GM12878 (cell line): ENCODE measurements around the gene ICA1. TPM values are rescaled to one million over a fixed set of nuclear protein-coding genes. Genes with fewer than 3 reads are reported as not detected.

Experiments
- ATAC-seq: fragments of 200-7000 bp; cut with Tn5 transposase; 3 replicates; pipeline ENCODE4 v1.9.1; 2020; ENCODE audit warnings: mild to moderate bottlenecking, moderate library complexity
- BruUV-seq: library from RNA; stranded (reverse); fragments of 400-500 nt; replicated peaks from 2 replicates; lab custom pipeline; 2021; lab: Mats Ljungman, UMichigan
- CTCF ChIA-PET: fragments of 300-600 bp; sonication (Branson Sonifier 250); formaldehyde crosslinking; extraction: SDS; loops from one replicate; lab custom pipeline; 2021; ENCODE audit warnings: inconsistent platforms; lab: Yijun Ruan, JAX
- POLR2A ChIA-PET: fragments of 350-600 bp; formaldehyde crosslinking; extraction: SDS; loops from one replicate; lab custom pipeline; 2021; ENCODE audit warnings: inconsistent platforms; lab: Charles Lee
- RAD21 ChIA-PET: fragments of 300-600 bp; sonication (Branson Sonifier 250); formaldehyde crosslinking; loops from one replicate; lab custom pipeline; 2023; ENCODE audit warnings: antibody characterized with exemption; ENCODE audit not compliant: unreplicated experiment; lab: Charles Lee
- SMC1A ChIA-PET: fragments of 300-600 bp; sonication (Branson Sonifier 250); formaldehyde crosslinking; loops from one replicate; lab custom pipeline; 2023; ENCODE audit not compliant: unreplicated experiment, uncharacterized antibody; lab: Charles Lee
- DNase-seq: peaks from one replicate; pipeline ENCODE4 v3.0.0-alpha.2; 2011; ENCODE audit warnings: low read depth, low spot score
- FAIRE-seq: peaks from 3 replicates; lab custom pipeline; 2011; peaks lifted over from hg19 to GRCh38; lab: Jason Lieb, UNC
- H2AFZ ChIP-seq: 2 replicates; pipeline ENCODE4 v1.6.0; 2011; ENCODE audit warnings: low read depth, low read length, control low read depth; ENCODE audit not compliant: control insufficient read depth
- H3K27ac ChIP-seq: 2 replicates; pipeline ENCODE4 v1.5.1; 2011; ENCODE audit warnings: control low read depth; ENCODE audit not compliant: control insufficient read depth, insufficient read depth
- H3K27me3 ChIP-seq, 2 experiments: replicated peaks in 1 of 2; 2 replicates each; pipeline versions ENCODE4 v1.6.0 to v1.6.1; 2011; ENCODE audit warnings: low read length in 1 of 2; ENCODE audit not compliant: control insufficient read depth in 2 of 2, insufficient read depth in 2 of 2
- H3K36me3 ChIP-seq, 2 experiments: 2 replicates each; pipeline ENCODE4 v1.5.1; 2011; ENCODE audit warnings: low read length in 1 of 2; ENCODE audit not compliant: control insufficient read depth in 2 of 2, insufficient read depth in 2 of 2
- H3K4me1 ChIP-seq: 2 replicates; pipeline ENCODE4 v1.6.1; 2011; ENCODE audit warnings: mild to moderate bottlenecking, low read length, moderate library complexity, mixed read lengths; ENCODE audit not compliant: control insufficient read depth, insufficient read depth
- H3K4me2 ChIP-seq: 2 replicates; pipeline ENCODE4 v1.6.0; 2011; ENCODE audit warnings: control low read depth; ENCODE audit not compliant: control insufficient read depth, insufficient read depth
- H3K4me3 ChIP-seq: fragments of 200-600 bp; sonication (generic); 2 replicates; pipeline ENCODE4 v1.5.1; 2016
- H3K79me2 ChIP-seq: 2 replicates; pipeline ENCODE4 v1.6.0; 2011; ENCODE audit warnings: low read length; ENCODE audit not compliant: control insufficient read depth, insufficient read depth
- H3K9ac ChIP-seq: 2 replicates; pipeline ENCODE4 v1.8.0; 2011; ENCODE audit warnings: low read length, control low read depth, mixed read lengths; ENCODE audit not compliant: control insufficient read depth, insufficient read depth
- H3K9me3 ChIP-seq: replicated peaks from 3 replicates; pipeline ENCODE4 v1.5.1; 2011; ENCODE audit warnings: mild to moderate bottlenecking, low read length; ENCODE audit not compliant: control insufficient read depth, insufficient read depth
- H4K20me1 ChIP-seq: 2 replicates; pipeline ENCODE4 v1.6.0; 2011; ENCODE audit not compliant: control insufficient read depth, insufficient read depth
- BCL11A ChIP-seq: IDR thresholded peaks from 2 replicates; pipeline ENCODE4 v1.6.1; 2011; ENCODE audit warnings: low read depth, low read length
- DPF2 ChIP-seq: fragments of 450-650 bp; IDR thresholded peaks from 2 replicates; pipeline ENCODE4 v1.6.1; 2017; ENCODE audit warnings: mild to moderate bottlenecking
- ESRRA ChIP-seq: IDR thresholded peaks from 2 replicates; pipeline ENCODE4 v1.6.1; 2012; ENCODE audit warnings: mild to moderate bottlenecking, low read length, improper control_type of control experiment
- FOXM1 ChIP-seq: IDR thresholded peaks from 2 replicates; pipeline ENCODE4 v1.6.1; 2012; ENCODE audit warnings: low read depth, mild to moderate bottlenecking, inconsistent platforms, low read length, moderate library complexity
- HDAC6 ChIP-seq: fragments of 200-600 bp; sonication (generic); IDR thresholded peaks from one replicate; pipeline ENCODE4 v1.8.0; 2017; ENCODE audit warnings: antibody characterized with exemption; ENCODE audit not compliant: unreplicated experiment
- JUNB ChIP-seq: IDR thresholded peaks from 2 replicates; pipeline ENCODE4 v1.6.1; 2016; ENCODE audit warnings: antibody characterized with exemption, mild to moderate bottlenecking
- MTA3 ChIP-seq: IDR thresholded peaks from 2 replicates; pipeline ENCODE4 v1.6.1; 2012; ENCODE audit warnings: low read length, inconsistent platforms, borderline replicate concordance
- MXI1 ChIP-seq: fragments of 150-350 bp; IDR thresholded peaks from 2 replicates; pipeline ENCODE4 v1.6.1; 2011; ENCODE audit warnings: low read depth, mild to moderate bottlenecking, inconsistent platforms, low read length, improper control_type of control experiment
- NFIC ChIP-seq: IDR thresholded peaks from 2 replicates; pipeline ENCODE4 v1.6.1; 2012; ENCODE audit warnings: low read depth, mild to moderate bottlenecking, inconsistent platforms, low read length, moderate library complexity
- PAX8 ChIP-seq: fragments of 450-650 bp; IDR thresholded peaks from 2 replicates; pipeline ENCODE4 v1.6.1; 2017; ENCODE audit warnings: mild to moderate bottlenecking, moderate library complexity
- POU2F2 ChIP-seq: IDR thresholded peaks from 3 replicates; pipeline ENCODE4 v1.6.1; 2011; ENCODE audit warnings: low read depth, mild to moderate bottlenecking, low read length, borderline replicate concordance
- RUNX3 ChIP-seq: IDR thresholded peaks from 2 replicates; pipeline ENCODE4 v1.6.1; 2012; ENCODE audit warnings: low read length, inconsistent platforms
- TCF3 ChIP-seq: IDR thresholded peaks from 2 replicates; pipeline ENCODE4 v1.6.1; 2012; ENCODE audit warnings: low read depth, mild to moderate bottlenecking, low read length, borderline replicate concordance; ENCODE audit not compliant: insufficient read depth
- WGBS: methylation state at CpG from one replicate; pipeline ENCODE4 v1.1.6; 2016; ENCODE audit warnings: low lambda C conversion rate; ENCODE audit not compliant: insufficient replicate concordance, insufficient coverage; ENCODE audit errors: missing lambda C conversion rate; 5-methylcytosine and 5-hydroxymethylcytosine counted together
- in situ Hi-C: fragments of 300-500 bp; cut with MboI; formaldehyde crosslinking; loops from 9 replicates; pipeline ENCODE4 v1.14.3; 2018; ENCODE audit warnings: mixed read lengths
- intact Hi-C: fragments of 100-400 bp; cut with micrococcal nuclease; formaldehyde crosslinking; loops from one replicate; pipeline ENCODE4 v1.14.2; 2022; ENCODE audit not compliant: unreplicated experiment
- polyA plus RNA-seq, 11 experiments: library from polyadenylated mRNA; depleted of rRNA in 4 of 11; unstranded in 6 of 11; stranded (reverse) in 5 of 11; fragments of >200 nt; fragmentation: Nextera tagmentation in 4 of 11; fragmentation: Illumina TruSeq in 1 of 11; extraction: Ambion mirVana in 4 of 11; extraction: Trizol in 1 of 11; gene quantifications; 1 replicate in 1 of 11; 2 replicates in 10 of 11; pipeline versions ENCODE4 v1.2.1 to v1.2.3, GENCODE V29; 2011 to 2016; ENCODE audit warnings: inconsistent platforms in 2 of 11, missing spikeins in 2 of 11, low read depth in 1 of 11
- total RNA-seq, 4 experiments: library from RNA; depleted of rRNA in 3 of 4; stranded (reverse); fragments of >200 nt in 3 of 4; fragmentation: Illumina TruSeq in 1 of 4; extraction: Trizol in 1 of 4; gene quantifications; 2 replicates each; pipeline versions ENCODE4 v1.2.1 to v1.2.3, GENCODE V29; 2013 to 2021
- TF ChIP-seq, protein P1 (sequence below): fragments of 450-650 bp; IDR thresholded peaks from 2 replicates; pipeline ENCODE4 v1.6.1; 2017; ENCODE audit warnings: mild to moderate bottlenecking, low read depth, inconsistent platforms; ENCODE audit not compliant: poor library complexity, severe bottlenecking
- TF ChIP-seq, protein P2 (sequence below): fragments of 450-650 bp; formaldehyde crosslinking; IDR thresholded peaks from 2 replicates; pipeline ENCODE4 v1.5.0; 2022; ENCODE audit warnings: mild to moderate bottlenecking, missing genetic modification characterization
- TF ChIP-seq, protein P3 (sequence below): fragments of 450-650 bp; IDR thresholded peaks from 2 replicates; pipeline ENCODE4 v1.6.1; 2016; ENCODE audit warnings: mild to moderate bottlenecking

The ICA1 gene
- total and polyA plus RNA-seq, 10 of the 15 experiments (the other 5 are each of a cell fraction or from before 2014, with no cell fraction given) = 1.3 to 35.1 (median 3.3) TPM

DNA sequence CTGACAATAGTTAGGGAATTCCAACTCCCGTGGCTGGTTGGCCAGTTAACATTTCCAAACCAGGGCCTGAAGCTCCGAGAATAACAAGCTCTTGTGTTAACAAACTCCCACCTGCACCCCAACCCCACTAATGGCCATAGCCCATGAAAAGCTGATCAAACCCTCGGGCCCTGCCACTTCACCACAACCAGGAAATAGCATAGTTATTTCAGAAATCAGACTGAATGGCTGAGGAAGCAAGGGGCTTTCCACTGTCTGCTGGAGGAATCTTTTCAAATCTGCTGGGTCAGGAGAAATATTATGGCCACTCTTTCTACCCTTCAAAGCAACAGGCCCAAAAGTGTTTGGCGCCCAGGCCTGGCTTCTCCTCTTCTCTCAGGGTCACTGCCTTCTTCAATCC is 147.8 kb downstream of the ICA1 start:
- Histone ChIP-seq H2AFZ (peak overlapping the region; percentile 65), H3K4me1 (peaks cover 41% of the 10 kb centered on the region), H3K27ac (peak overlapping the region; percentile 56), H3K4me2 (peak overlapping the region; percentile 59), H3K9ac (peak overlapping the region; percentile 32; the same call in 1 of the 2 replicates), H3K79me2 (no peaks in the 10 kb centered on the region), H3K27me3 (no peaks in the 10 kb centered on the region), H4K20me1 (no peaks in the 10 kb centered on the region), H3K4me3 (no peak overlapping the region), H3K36me3 (no peaks in the 10 kb centered on the region), H3K9me3 (peaks cover 12% of the 10 kb centered on the region; the same call in 2 of the 3 replicates)
- DNase-seq = no peak
- ChIA-PET SMC1A (interaction anchor here (0.8 to 12.5 kb wide), 12 partner anchors 11 to 433 kb away, joined by 3 to 182 read pairs (median 4); no protein-coding TSS in a partner anchor), CTCF (interaction anchor here (1.4 kb wide), 1 partner anchor 39 kb away, joined by 3 read pairs; no protein-coding TSS in a partner anchor), POLR2A (interaction anchor here (0.7 to 14.7 kb wide), 5 partner anchors 8 to 143 kb away, joined by 3 to 133 read pairs (median 3); no protein-coding TSS in a partner anchor), RAD21 (interaction anchor here (0.6 to 8.8 kb wide), 10 partner anchors 8 to 433 kb away, joined by 3 to 124 read pairs (median 6); no protein-coding TSS in a partner anchor)
- intact Hi-C loops = no loop called here
- BruUV-seq = no TSS peak
- no peak for FAIRE-seq
- peak; percentile 69 for ATAC-seq
- 1% methylated on average over 4 of the region's 4 CpGs for WGBS
- in situ Hi-C loops = no loop called here
- TF ChIP-seq NFIC (peak; percentile 86; the same call in 1 of the 2 replicates), BCL11A (peak; percentile 77), FOXM1 (peak; percentile 69; the same call in 1 of the 2 replicates), ESRRA (no peak), MTA3 (peak; percentile 50; the same call in 1 of the 2 replicates), RUNX3 (peak; percentile 94), PAX8 (no peak), HDAC6 (no peak), TCF3 (0 out of 2 replicates have a peak, but pooled peaks have one; percentile 39), JUNB (peak; percentile 77), MXI1 (no peak), DPF2 (peak; percentile 48; the same call in 1 of the 2 replicates), POU2F2 (peak; percentile 8; the same call in 1 of the 3 replicates)
- TF ChIP-seq, protein P1, sequence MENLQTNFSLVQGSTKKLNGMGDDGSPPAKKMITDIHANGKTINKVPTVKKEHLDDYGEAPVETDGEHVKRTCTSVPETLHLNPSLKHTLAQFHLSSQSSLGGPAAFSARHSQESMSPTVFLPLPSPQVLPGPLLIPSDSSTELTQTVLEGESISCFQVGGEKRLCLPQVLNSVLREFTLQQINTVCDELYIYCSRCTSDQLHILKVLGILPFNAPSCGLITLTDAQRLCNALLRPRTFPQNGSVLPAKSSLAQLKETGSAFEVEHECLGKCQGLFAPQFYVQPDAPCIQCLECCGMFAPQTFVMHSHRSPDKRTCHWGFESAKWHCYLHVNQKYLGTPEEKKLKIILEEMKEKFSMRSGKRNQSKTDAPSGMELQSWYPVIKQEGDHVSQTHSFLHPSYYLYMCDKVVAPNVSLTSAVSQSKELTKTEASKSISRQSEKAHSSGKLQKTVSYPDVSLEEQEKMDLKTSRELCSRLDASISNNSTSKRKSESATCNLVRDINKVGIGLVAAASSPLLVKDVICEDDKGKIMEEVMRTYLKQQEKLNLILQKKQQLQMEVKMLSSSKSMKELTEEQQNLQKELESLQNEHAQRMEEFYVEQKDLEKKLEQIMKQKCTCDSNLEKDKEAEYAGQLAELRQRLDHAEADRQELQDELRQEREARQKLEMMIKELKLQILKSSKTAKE = peak; percentile 57
- TF ChIP-seq, protein P2, sequence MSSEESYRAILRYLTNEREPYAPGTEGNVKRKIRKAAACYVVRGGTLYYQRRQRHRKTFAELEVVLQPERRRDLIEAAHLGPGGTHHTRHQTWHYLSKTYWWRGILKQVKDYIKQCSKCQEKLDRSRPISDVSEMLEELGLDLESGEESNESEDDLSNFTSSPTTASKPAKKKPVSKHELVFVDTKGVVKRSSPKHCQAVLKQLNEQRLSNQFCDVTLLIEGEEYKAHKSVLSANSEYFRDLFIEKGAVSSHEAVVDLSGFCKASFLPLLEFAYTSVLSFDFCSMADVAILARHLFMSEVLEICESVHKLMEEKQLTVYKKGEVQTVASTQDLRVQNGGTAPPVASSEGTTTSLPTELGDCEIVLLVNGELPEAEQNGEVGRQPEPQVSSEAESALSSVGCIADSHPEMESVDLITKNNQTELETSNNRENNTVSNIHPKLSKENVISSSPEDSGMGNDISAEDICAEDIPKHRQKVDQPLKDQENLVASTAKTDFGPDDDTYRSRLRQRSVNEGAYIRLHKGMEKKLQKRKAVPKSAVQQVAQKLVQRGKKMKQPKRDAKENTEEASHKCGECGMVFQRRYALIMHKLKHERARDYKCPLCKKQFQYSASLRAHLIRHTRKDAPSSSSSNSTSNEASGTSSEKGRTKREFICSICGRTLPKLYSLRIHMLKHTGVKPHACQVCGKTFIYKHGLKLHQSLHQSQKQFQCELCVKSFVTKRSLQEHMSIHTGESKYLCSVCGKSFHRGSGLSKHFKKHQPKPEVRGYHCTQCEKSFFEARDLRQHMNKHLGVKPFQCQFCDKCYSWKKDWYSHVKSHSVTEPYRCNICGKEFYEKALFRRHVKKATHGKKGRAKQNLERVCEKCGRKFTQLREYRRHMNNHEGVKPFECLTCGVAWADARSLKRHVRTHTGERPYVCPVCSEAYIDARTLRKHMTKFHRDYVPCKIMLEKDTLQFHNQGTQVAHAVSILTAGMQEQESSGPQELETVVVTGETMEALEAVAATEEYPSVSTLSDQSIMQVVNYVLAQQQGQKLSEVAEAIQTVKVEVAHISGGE (CRISPR knock-in tag) = no peak
- TF ChIP-seq, protein P3, sequence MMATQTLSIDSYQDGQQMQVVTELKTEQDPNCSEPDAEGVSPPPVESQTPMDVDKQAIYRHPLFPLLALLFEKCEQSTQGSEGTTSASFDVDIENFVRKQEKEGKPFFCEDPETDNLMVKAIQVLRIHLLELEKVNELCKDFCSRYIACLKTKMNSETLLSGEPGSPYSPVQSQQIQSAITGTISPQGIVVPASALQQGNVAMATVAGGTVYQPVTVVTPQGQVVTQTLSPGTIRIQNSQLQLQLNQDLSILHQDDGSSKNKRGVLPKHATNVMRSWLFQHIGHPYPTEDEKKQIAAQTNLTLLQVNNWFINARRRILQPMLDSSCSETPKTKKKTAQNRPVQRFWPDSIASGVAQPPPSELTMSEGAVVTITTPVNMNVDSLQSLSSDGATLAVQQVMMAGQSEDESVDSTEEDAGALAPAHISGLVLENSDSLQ = 0 out of 2 replicates have a peak, but pooled peaks have one; percentile 4
